ENCODE results near the gene COL12A1.

The COL12A1 gene

DNA sequence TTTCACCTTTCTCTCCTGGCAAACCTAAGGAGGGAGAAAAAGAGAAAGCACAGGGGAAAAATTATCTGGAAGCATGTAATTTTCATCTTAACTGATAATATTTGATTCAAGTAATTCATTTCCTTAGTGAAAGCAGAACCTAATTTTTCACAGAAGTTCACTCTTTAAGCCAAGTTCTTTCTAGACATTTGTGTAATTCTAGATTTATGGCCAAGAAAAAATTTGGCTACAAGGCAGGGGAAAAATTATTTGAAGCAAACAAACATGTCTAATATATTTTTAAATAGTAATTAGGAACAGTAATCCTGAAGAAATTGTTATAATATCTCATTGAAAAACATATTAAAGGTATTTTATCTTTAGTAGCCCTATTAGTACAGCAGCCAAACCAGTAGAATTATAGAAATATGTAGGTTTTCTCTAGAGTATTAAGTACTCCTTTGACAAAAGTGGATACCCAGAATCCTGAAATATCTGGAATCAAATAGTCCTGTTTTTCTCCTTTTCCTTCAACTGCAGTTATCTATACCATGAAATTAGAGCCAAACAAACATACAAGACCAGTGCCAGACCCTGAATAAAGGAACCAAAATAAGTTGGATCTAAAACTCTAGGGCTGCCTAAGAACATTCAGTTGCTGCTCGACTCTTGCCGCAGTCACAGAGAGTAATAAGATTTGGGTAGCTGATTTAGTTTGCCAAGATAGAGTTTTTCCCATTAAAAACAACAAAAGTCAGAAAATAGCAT, 116.5 kb downstream of the COL12A1 start:
- in situ Hi-C loops (cut with MboI; ENCODE audit: low sequenced_read_pairs), result no loop called here

GRCh38 chr6:75085931-75086635, 119.8 kb downstream of the COL12A1 start:
- no peak for DNase-seq (ENCODE audit: low spot score in 2 of 2)
- Histone ChIP-seq H3K27me3 (ENCODE audit: low read depth) (peaks cover 13% of the 10 kb centered on the region), H3K4me1 (peaks cover 2% of the 10 kb centered on the region; the same call in 1 of the 2 replicates), H3K36me3 (replicated peaks) (no peaks in the 10 kb centered on the region), H3K4me3 (no peak overlapping the region), H3K9me3 (no peaks in the 10 kb centered on the region)
- in situ Hi-C loops (cut with MboI; ENCODE audit: low sequenced_read_pairs), result no loop called here

More for the DNA sequence above, 116.5 kb downstream of the COL12A1 start:
- Histone ChIP-seq H3K9me3 (no peaks in the 10 kb centered on the region), H3K4me3 (no peak overlapping the region), H3K27me3 (ENCODE audit: low read depth) (peaks cover 10% of the 10 kb centered on the region), H3K4me1 (peaks cover 2% of the 10 kb centered on the region; the same call in 1 of the 2 replicates), H3K36me3 (replicated peaks) (no peaks in the 10 kb centered on the region)
- DNase-seq (ENCODE audit: low spot score in 2 of 2), result no peak

DNA sequence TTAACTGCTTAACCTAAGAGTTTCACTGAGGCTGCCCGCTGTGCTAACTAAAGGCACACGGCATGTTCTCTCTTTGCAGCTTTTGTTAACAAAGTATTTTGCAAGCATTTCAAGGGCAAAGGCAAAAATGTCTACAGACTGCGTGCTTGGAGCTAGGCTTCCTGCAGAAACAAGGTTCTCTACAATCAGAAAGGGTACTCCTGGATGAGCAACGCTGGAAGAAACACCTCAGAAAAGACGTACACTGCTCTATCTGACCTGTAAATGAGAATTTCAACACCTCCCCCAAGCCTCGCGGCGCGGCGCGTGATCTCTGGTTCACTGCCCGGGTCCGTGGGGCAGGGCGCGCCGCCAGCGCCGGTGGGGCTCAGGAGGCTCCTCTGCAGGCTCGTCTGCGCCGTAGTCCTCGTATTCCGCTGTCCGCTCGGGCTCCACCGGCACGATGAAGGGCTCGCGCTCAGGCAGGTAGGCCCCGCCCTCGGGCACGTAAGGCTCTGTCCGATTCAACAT, 120.9 kb downstream of the COL12A1 start:
- Histone ChIP-seq H3K4me3 (no peak overlapping the region), H3K27me3 (ENCODE audit: low read depth) (peaks cover 13% of the 10 kb centered on the region), H3K9me3 (no peaks in the 10 kb centered on the region), H3K4me1 (peaks cover 2% of the 10 kb centered on the region; the same call in 1 of the 2 replicates), H3K36me3 (replicated peaks) (no peaks in the 10 kb centered on the region)
- in situ Hi-C loops (cut with MboI; ENCODE audit: low sequenced_read_pairs), result no loop called here
- no peak for DNase-seq (ENCODE audit: low spot score in 2 of 2)

DNA sequence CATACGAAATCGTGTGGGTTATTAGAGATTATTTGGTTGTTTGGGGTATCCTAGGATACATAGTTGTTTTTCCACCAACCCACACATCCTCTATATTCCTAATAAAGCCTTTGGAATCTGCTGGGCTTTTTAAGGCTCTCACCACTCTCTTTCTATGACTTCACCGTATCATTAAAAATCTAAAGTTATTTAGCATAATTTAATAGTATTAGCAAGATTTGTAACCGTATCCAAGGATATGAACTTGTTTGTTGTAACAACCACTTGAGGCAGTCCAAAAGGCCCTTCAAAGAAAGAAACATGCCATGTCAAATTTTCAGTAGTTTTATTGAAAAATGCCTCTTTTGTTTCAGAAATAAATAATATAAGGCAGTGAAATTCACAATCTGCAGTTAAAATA, 121.8 kb downstream of the COL12A1 start:
- H3K36me3 ChIP-seq (replicated peaks), result no peaks in the 10 kb centered on the region
- no peak overlapping the region for H3K4me3 ChIP-seq
- no peaks in the 10 kb centered on the region for H3K9me3 ChIP-seq
- no peak for DNase-seq (ENCODE audit: low spot score in 2 of 2)
- H3K27me3 ChIP-seq (ENCODE audit: low read depth), result peaks cover 13% of the 10 kb centered on the region
- peaks cover 2% of the 10 kb centered on the region; the same call in 1 of the 2 replicates for H3K4me1 ChIP-seq
- in situ Hi-C loops (cut with MboI; ENCODE audit: low sequenced_read_pairs), result no loop called here

DNA sequence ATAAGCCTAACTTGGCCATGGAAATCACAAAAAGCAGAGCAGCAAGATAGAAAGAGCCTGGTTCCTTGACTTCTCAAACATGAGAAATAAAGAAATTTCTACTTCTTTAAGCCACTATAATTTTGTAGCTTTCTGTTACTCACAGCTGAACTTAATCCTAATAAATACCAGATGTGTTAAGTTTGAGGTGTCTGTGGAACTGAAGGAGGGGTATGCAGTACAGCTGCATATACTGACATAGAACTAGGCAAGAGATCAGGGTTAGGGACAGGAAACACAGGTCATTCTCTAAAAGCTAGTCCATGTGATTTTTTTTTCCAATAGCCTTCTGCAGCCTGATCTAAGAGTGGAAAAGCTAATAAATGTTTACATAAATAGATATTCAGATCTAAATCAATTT, 123.9 kb downstream of the COL12A1 start:
- DNase-seq (ENCODE audit: low spot score in 2 of 2), result no peak
- Histone ChIP-seq H3K4me1 (peaks cover 2% of the 10 kb centered on the region; the same call in 1 of the 2 replicates), H3K4me3 (no peak overlapping the region), H3K9me3 (no peaks in the 10 kb centered on the region), H3K36me3 (replicated peaks) (no peaks in the 10 kb centered on the region), H3K27me3 (ENCODE audit: low read depth) (peaks cover 13% of the 10 kb centered on the region)
- in situ Hi-C loops (cut with MboI; ENCODE audit: low sequenced_read_pairs), result no loop called here

- Histone ChIP-seq H3K36me3 (replicated peaks) (no peaks in the 10 kb centered on the region), H3K9me3 (no peaks in the 10 kb centered on the region), H3K27me3 (ENCODE audit: low read depth) (peaks cover 12% of the 10 kb centered on the region), H3K4me3 (no peak overlapping the region), H3K4me1 (peaks cover under 1% of the 10 kb centered on the region; the same call in 1 of the 2 replicates)
- DNase-seq (ENCODE audit: low spot score in 2 of 2), result no peak
- in situ Hi-C loops (cut with MboI; ENCODE audit: low sequenced_read_pairs), result no loop called here
These were observed 124.8 kb downstream of the COL12A1 start for GRCh38 chr6:75081047-75081446.

DNA sequence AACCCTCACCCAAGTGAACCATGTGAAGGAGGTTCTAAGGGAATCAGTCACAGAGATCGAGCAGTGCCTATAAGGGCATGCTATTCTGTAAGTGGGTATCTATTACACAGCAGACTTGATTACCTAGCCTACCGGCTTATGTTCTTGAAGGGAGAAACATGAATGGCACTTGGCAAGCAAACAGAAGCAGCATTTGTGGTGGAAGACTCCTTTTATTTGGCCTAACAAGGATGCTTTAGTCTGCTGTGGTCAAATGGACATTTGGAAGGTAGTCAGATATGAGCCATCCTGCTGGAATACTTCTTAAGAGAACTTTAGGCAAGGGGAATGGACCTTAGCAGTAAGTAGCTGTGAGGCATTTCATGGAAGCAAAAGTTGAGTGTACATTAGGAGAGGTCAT, 126.3 kb downstream of the COL12A1 start:
- H3K4me3 ChIP-seq, result no peak overlapping the region
- no peak for DNase-seq (ENCODE audit: low spot score in 2 of 2)
- peaks cover 3% of the 10 kb centered on the region; the same call in 1 of the 2 replicates for H3K27me3 ChIP-seq (ENCODE audit: low read depth)
- H3K9me3 ChIP-seq, result no peaks in the 10 kb centered on the region
- H3K36me3 ChIP-seq (replicated peaks), result no peaks in the 10 kb centered on the region
- H3K4me1 ChIP-seq, result no peaks in the 10 kb centered on the region
- in situ Hi-C loops (cut with MboI; ENCODE audit: low sequenced_read_pairs), result no loop called here

- DNase-seq (ENCODE audit: low spot score in 2 of 2), result no peak
- Histone ChIP-seq H3K9me3 (no peaks in the 10 kb centered on the region), H3K4me3 (no peak overlapping the region), H3K27me3 (ENCODE audit: low read depth) (peaks cover 1% of the 10 kb centered on the region; the same call in 1 of the 2 replicates), H3K36me3 (replicated peaks) (no peaks in the 10 kb centered on the region), H3K4me1 (no peaks in the 10 kb centered on the region)
- in situ Hi-C loops (cut with MboI; ENCODE audit: low sequenced_read_pairs), result no loop called here
These were observed 128.2 kb downstream of the COL12A1 start for GRCh38 chr6:75077701-75078100.

GRCh38 chr6:75076009-75076408, 129.8 kb downstream of the COL12A1 start:
- in situ Hi-C loops (cut with MboI; ENCODE audit: low sequenced_read_pairs), result no loop called here
- DNase-seq (ENCODE audit: low spot score in 2 of 2), result no peak

GRCh38 chr6:75070244-75070643, 135.6 kb downstream of the COL12A1 start:
- Histone ChIP-seq H3K36me3 (replicated peaks) (no peaks in the 10 kb centered on the region), H3K27me3 (ENCODE audit: low read depth) (no peaks in the 10 kb centered on the region), H3K9me3 (no peaks in the 10 kb centered on the region), H3K4me3 (no peak overlapping the region), H3K4me1 (no peaks in the 10 kb centered on the region)
- no peak for DNase-seq (ENCODE audit: low spot score in 2 of 2)
- in situ Hi-C loops (cut with MboI; ENCODE audit: low sequenced_read_pairs), result no loop called here

More at GRCh38 chr6:75076009-75076408, 129.8 kb downstream of the COL12A1 start:
- Histone ChIP-seq H3K9me3 (no peaks in the 10 kb centered on the region), H3K36me3 (replicated peaks) (no peaks in the 10 kb centered on the region), H3K4me1 (no peaks in the 10 kb centered on the region), H3K27me3 (ENCODE audit: low read depth) (no peaks in the 10 kb centered on the region), H3K4me3 (no peak overlapping the region)

- H3K4me3 ChIP-seq, result no peak overlapping the region
- H3K9me3 ChIP-seq, result no peaks in the 10 kb centered on the region
- no peaks in the 10 kb centered on the region for H3K4me1 ChIP-seq
- no peak for DNase-seq (ENCODE audit: low spot score in 2 of 2)
- in situ Hi-C loops (cut with MboI; ENCODE audit: low sequenced_read_pairs), result no loop called here
- H3K36me3 ChIP-seq (replicated peaks), result no peaks in the 10 kb centered on the region
- peaks cover 5% of the 10 kb centered on the region; the same call in 1 of the 2 replicates for H3K27me3 ChIP-seq (ENCODE audit: low read depth)
These were observed 140.3 kb downstream of the COL12A1 start for GRCh38 chr6:75065523-75065922.

GRCh38 chr6:75052491-75052890, 153.4 kb downstream of the COL12A1 start:
- no peaks in the 10 kb centered on the region for H3K4me1 ChIP-seq
- H3K27me3 ChIP-seq (ENCODE audit: low read depth), result no peaks in the 10 kb centered on the region
- in situ Hi-C loops (cut with MboI; ENCODE audit: low sequenced_read_pairs), result no loop called here
- no peaks in the 10 kb centered on the region for H3K9me3 ChIP-seq
- H3K36me3 ChIP-seq (replicated peaks), result no peaks in the 10 kb centered on the region
- no peak overlapping the region for H3K4me3 ChIP-seq
- no peak for DNase-seq (ENCODE audit: low spot score in 2 of 2)

DNA sequence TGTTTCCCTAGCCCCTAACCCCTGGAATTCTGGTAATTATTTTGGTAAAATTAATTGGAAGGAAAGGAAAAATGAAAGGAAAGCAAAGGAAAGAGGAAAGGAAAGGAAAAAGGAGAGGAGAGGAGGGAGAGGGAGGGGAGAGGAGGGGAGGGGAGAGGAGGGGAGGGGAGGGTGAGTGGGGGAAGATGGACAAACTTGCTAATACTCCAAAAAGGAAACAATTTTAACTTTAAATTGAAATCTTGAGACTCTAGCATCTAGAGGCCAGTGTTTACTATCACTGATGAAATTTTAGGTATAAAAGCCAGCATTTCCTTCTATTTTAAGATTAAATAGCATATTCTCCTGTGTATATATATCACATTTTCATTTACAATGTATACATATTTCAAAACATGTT, 156.5 kb downstream of the COL12A1 start:
- DNase-seq (ENCODE audit: low spot score in 2 of 2), result no peak
- H3K9me3 ChIP-seq, result no peaks in the 10 kb centered on the region
- in situ Hi-C loops (cut with MboI; ENCODE audit: low sequenced_read_pairs), result no loop called here

GRCh38 chr6:75044846-75045245, 161.0 kb downstream of the COL12A1 start:
- in situ Hi-C loops (cut with MboI; ENCODE audit: low sequenced_read_pairs), result no loop called here

More for the DNA sequence above, 156.5 kb downstream of the COL12A1 start:
- Histone ChIP-seq H3K4me1 (no peaks in the 10 kb centered on the region), H3K4me3 (no peak overlapping the region), H3K36me3 (replicated peaks) (no peaks in the 10 kb centered on the region), H3K27me3 (ENCODE audit: low read depth) (no peaks in the 10 kb centered on the region)

More at GRCh38 chr6:75044846-75045245, 161.0 kb downstream of the COL12A1 start:
- H3K4me1 ChIP-seq, result no peaks in the 10 kb centered on the region
- no peaks in the 10 kb centered on the region for H3K27me3 ChIP-seq (ENCODE audit: low read depth)
- no peak overlapping the region for H3K4me3 ChIP-seq
- DNase-seq (ENCODE audit: low spot score in 2 of 2), result no peak
- H3K36me3 ChIP-seq (replicated peaks), result no peaks in the 10 kb centered on the region
- no peaks in the 10 kb centered on the region for H3K9me3 ChIP-seq

Measured in HAP-1 (cell line).